ENCODE measurements around the gene USP11. TPM values are rescaled to one million over a fixed set of nuclear protein-coding genes. Genes with fewer than 3 reads are reported as not detected.

The USP11 gene
- total and polyA plus RNA-seq, 3 donors from 2014 or later, result 113 to 185 (median 128) TPM

DNA sequence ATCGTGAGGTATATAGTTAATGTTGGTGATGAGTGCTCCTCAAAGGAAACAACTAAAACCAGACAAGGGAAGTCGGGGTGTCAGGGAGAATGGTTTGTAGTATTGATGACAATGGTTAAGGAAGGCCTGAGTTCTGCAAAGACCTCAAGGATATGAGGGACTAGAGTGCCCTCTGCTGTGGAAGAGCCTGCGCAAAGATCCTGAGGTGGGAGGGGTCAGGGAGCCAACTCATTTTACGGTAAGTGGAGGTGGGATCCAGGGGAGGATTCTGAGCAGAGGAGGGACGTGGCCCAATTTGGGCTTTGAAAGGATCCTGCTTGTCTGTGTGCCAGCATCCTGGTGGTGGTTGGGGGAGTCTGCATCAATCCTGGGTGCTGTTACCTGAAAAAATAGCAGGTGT lies 27.8 kb upstream of the USP11 start:
- Histone ChIP-seq H3K4me1 (no peaks in the 10 kb centered on the region), H3K4me3 (no peak overlapping the region), H3K27ac (no peak overlapping the region), H3K27me3 (no peaks in the 10 kb centered on the region), H3K36me3 (ENCODE audit: low read depth, missing control alignments) (no peaks in the 10 kb centered on the region), H3K9me3 (no peaks in the 10 kb centered on the region)
- intact Hi-C loops (cut with DNase I; ENCODE audit: low total_unique reads), result no loop called here
- 55 to 60% methylated on average over 5 of the region's 5 CpGs for WGBS, 2 donors
- TF ChIP-seq POLR2A (IDR thresholded peaks at IDR 0.05) (no peak), CTCF (IDR thresholded peaks at IDR 0.05) (no peak)
- no peak for DNase-seq

DNA sequence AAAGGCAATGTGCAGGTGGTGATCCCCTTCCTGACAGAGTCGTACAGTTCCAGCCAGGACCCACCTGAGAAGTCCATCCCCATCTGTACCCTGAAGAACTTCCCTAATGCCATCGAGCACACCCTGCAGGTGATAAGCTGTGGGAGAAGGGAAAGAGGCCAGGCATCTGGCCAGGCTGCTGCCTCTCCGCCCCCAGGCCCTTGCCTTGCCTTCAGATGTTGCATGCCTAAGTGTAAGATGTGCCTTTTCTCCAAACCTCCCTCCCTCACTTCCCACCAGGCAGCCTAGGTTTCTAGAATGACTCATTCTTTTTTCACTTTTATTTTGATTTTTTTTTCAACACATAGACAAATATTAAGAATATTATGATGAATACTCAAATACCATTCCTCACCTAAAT lies 26.5 kb upstream of the USP11 start:
- Histone ChIP-seq H3K27me3 (no peaks in the 10 kb centered on the region), H3K4me1 (no peaks in the 10 kb centered on the region), H3K9me3 (no peaks in the 10 kb centered on the region), H3K27ac (no peak overlapping the region), H3K36me3 (ENCODE audit: low read depth, missing control alignments) (no peaks in the 10 kb centered on the region), H3K4me3 (no peak overlapping the region)
- 51 to 70% methylated on average over 3 of the region's 3 CpGs for WGBS, 2 donors
- DNase-seq, result no peak
- intact Hi-C loops (cut with DNase I; ENCODE audit: low total_unique reads), result no loop called here
- TF ChIP-seq POLR2A (IDR thresholded peaks at IDR 0.05) (no peak), CTCF (IDR thresholded peaks at IDR 0.05) (no peak)

DNA sequence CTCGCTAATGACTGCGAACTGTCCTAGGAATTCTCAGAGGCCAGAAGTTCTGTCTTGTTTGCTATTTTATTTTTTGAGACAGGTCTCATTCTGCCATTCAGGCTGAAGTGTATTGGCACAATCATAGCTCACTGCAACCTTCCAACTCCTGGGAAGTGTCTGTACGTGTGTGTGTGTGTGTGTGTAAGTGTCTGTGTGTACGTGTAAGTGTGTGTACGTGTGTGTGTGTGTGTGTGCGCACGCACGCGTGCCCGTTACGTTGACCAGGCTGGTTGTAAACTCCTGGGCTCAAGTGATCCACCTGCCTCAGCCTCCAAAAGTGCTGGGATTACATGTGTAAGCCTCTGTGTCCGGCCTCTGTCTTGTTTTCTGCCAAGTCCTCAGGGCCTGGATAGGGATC lies 24.7 kb upstream of the USP11 start:
- DNase-seq, result no peak
- no peaks in the 10 kb centered on the region for H3K9me3 ChIP-seq
- H3K4me1 ChIP-seq, result no peaks in the 10 kb centered on the region
- TF ChIP-seq POLR2A (IDR thresholded peaks at IDR 0.05) (no peak), CTCF (IDR thresholded peaks at IDR 0.05) (no peak)
- no peak overlapping the region for H3K27ac ChIP-seq
- intact Hi-C loops (cut with DNase I; ENCODE audit: low total_unique reads), result no loop called here
- H3K36me3 ChIP-seq (ENCODE audit: low read depth, missing control alignments), result no peaks in the 10 kb centered on the region
- no peaks in the 10 kb centered on the region for H3K27me3 ChIP-seq
- no peak overlapping the region for H3K4me3 ChIP-seq
- 79 to 94% methylated on average over 3 to 11 of the region's 12 CpGs for WGBS, 2 donors

DNA sequence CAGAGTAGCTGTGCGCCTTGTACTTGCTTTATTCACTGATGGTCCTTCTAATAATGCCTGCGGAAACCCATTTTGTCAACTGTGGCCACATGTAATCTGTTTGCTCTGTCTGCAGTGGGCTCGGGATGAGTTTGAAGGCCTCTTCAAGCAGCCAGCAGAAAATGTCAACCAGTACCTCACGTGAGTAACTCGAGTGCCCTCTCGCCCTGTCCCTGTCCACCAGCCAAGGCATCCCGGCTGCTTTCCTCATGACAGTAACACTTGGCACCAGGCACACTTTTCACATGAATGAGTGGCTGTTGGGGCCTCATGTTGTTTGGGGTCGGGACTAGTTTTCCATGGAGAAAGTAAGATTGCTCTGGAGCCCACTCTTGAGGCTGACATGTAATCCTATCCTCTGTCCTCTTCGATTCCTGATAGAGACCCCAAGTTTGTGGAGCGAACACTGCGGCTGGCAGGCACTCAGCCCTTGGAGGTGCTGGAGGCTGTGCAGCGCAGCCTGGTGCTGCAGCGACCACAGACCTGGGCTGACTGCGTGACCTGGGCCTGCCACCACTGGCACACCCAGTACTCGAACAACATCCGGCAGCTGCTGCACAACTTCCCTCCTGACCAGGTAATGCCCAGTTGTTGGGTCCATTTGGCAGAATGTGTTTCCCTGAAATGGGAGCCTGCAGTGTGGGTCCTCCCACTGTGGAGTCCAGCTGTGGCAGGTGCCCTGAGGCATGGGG lies 23.1 kb upstream of the USP11 start:
- intact Hi-C loops (cut with DNase I; ENCODE audit: low total_unique reads), result no loop called here
- no peak for DNase-seq
- Histone ChIP-seq H3K36me3 (ENCODE audit: low read depth, missing control alignments) (no peaks in the 10 kb centered on the region), H3K4me3 (no peak overlapping the region), H3K4me1 (no peaks in the 10 kb centered on the region), H3K27me3 (no peaks in the 10 kb centered on the region), H3K27ac (no peak overlapping the region), H3K9me3 (no peaks in the 10 kb centered on the region)
- TF ChIP-seq POLR2A (IDR thresholded peaks at IDR 0.05) (no peak), CTCF (IDR thresholded peaks at IDR 0.05) (no peak)
- WGBS, 2 donors, result 65 to 81% methylated on average over 7 to 15 of the region's 16 CpGs

Measured in testis (tissue), 3 donors.